Prostate gland (tissue), 2 donors: ENCODE data around the gene ADPRH.

Experiments used
- POLR2A ChIP-seq: fragments of 450-650 bp; IDR thresholded peaks from one replicate; pipeline ENCODE4 v1.6.1; 2016; ENCODE audit warnings: antibody characterized with exemption, mild to moderate bottlenecking
- TF ChIP-seq, protein P1 (sequence below), 4 experiments: fragments of 200-600 bp in 2 of 4; fragments of 450-650 bp in 2 of 4; sonication (generic) in 2 of 4; IDR thresholded peaks; 1 replicate in 3 of 4; 2 replicates in 1 of 4; pipeline ENCODE4 v1.5.1; 2016 to 2019; ENCODE audit warnings: antibody characterized with exemption in 4 of 4, mild to moderate bottlenecking in 2 of 4, moderate library complexity in 2 of 4

DNA sequence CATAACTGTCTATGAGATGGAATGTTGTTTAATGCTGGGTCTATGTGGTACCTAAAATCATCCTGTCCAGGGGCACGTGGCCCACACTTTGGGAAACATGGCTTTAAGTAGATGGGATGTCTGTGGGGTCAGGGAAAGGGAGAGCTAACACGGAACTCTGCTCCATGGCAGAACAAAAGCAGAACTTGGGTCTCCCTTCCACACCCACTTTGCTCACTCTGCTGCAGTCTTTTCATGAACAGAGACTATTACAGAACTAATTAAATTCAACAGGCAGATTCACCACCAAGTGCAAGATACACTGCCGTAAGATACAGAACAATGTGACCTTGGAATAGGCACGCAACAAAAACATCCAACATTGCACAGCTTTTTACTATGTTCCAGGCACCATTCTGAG lies 52.9 kb downstream of the ADPRH start:
- TF ChIP-seq POLR2A, result no peak
- TF ChIP-seq, protein P1, sequence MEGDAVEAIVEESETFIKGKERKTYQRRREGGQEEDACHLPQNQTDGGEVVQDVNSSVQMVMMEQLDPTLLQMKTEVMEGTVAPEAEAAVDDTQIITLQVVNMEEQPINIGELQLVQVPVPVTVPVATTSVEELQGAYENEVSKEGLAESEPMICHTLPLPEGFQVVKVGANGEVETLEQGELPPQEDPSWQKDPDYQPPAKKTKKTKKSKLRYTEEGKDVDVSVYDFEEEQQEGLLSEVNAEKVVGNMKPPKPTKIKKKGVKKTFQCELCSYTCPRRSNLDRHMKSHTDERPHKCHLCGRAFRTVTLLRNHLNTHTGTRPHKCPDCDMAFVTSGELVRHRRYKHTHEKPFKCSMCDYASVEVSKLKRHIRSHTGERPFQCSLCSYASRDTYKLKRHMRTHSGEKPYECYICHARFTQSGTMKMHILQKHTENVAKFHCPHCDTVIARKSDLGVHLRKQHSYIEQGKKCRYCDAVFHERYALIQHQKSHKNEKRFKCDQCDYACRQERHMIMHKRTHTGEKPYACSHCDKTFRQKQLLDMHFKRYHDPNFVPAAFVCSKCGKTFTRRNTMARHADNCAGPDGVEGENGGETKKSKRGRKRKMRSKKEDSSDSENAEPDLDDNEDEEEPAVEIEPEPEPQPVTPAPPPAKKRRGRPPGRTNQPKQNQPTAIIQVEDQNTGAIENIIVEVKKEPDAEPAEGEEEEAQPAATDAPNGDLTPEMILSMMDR (IDR thresholded peaks at IDR 0.05), result no peak
